Fibroblast of the conjunctiva (primary cell): ENCODE data around the gene FAM72A.
"Not testable (repeated sequence)": the region's sequence is repeated elsewhere in the genome, so short reads cannot be mapped to it uniquely, and the experiment has no call there.

Source experiments
- DNase-seq: peaks from one replicate; pipeline ENCODE4 v3.0.0-alpha.2; 2010; ENCODE audit warnings: low read depth

The FAM72A gene

DNA sequence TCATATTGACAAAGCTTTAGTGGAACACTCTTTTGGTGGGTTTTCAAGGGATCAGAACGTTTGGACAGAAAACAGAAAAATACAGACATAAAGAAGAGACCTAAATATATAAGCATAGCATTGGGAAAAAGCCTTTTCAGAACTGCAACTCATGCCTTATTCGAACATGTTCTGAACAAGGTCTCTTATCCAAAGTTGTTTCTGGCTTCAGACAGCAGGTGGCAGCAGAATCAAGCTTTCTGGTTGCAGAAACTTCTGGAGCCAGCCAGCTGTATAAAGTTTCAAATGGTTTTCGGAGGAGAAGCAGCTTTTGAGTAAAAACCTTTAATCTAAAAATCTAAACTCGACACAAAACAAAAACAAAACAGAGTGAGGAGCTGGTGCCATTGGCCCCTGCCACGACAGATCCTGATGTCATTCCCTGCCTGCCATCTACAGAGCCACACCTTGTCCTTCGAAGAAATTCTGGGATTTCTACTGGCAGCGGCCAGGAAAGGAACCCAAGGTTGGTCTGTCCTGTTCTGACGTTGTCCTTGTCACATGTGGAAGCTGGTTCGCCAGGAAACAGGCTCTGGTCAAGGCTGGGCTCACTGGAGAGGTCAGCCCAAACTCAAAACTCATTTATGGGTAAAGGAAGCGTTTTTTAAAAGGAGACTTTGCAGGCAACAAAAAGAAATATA lies 35.1 kb downstream of the FAM72A start:
- DNase-seq = not testable (repeated sequence)

DNA sequence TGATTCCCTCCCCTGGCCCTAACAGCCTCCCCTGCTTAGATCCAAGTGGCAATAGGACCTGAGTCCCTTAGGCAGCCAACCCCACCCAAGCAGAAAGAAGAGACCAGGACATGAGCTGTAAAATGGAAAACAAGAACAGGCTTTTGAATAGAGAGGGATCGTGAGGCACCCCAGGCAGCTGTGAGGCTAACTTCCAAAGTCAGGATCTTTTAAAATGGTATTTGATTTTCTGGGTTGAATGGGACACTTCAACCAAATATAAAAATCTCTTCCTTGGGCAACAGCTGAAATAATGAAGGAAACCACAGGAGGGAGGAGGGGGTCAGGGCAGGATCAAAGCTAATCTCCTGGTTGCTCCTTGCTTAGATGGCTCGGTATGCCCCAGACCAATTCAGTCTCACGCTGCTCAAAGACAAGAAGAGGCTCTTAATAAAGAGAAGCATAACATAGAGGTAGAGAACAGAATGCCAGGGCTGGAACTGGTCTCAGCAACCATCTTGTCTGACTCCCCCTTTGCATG lies 56.8 kb downstream of the FAM72A start:
- DNase-seq = no peak

DNA sequence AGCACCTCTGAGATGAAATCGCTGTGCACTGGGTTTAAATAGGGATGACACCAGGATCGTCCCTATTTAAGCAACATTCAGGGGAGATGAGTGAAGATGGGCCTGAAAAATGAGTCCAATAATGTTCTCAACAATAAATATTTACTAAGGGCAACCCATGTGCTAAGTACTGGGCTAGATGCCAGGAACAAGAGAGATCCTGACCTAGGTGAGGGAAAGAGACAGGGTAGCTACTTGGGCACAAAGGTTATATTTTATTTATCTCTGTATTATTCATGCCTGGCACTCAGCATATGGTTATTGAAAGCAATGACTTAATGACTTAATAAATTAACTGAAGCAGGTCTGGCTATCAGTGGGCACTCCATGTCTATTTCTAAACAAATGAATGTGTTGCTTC lies 58.0 kb downstream of the FAM72A start:
- no peak for DNase-seq

DNA sequence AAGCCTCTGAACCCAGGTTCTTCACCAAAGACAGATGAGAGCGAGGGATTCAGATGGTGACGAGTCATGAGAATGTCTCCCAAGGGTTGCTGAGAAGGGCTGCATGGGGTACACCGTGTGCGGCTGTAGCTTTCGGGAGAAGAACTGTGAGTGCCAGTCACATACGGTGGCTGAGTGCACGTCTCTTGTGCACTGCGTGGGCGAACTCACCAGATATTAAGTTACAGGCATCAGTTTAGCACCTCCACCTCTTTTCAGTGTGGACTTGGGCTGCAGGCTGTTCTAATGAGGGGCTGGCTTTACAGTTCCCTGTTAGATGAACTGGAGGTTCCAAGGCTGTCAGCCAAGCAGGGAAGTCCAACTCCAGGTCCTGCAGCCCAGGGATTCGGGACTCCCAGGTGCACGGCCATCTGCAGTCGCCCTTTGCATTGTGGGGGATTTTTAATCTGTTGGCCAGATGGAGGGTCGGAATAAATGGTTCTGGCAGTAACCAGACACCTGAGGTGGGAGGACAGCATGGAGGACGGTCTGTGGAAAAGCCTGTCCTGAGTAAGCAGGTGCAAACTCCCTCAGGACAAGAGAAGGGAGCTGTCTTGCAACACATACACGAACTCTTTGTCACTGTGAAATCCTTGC lies 59.0 kb downstream of the FAM72A start:
- DNase-seq = no peak

DNA sequence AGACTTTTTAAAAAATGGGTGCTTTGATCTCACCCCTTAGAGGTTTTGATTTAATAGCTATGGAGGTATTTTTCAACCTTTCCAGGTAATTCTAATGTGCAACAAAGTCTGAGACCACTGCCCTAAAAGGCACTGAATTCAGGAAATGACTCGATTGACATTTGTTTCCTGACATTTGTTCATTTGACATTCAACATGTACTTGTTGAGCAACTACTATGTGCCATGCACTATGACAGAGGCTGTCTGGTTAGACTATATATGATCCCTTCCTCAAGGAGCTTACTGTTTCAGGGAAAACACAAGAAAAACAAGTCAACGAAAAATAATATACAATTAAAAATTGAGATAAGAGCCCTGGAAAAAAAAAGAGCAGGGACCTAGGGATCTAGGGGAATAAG lies 59.9 kb downstream of the FAM72A start:
- DNase-seq = no peak

DNA sequence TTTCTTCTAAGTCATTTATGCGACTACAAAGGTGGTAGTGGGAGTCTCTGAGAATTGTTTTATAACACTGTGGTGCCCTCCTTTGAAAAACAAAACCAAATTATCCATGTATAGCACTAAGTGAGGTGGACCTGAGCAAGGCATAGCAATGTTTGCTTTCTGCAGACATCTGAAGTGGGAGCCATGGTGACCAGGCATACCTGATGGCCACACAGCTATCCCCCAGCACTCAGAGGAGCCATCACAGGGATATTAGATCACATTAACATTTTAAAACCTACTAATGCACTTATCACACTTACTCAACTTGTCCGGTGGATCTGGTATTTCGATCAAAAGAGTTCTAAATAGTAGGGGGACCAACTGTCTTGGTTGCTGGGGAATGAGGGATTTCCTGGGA lies 60.6 kb downstream of the FAM72A start:
- DNase-seq = no peak

DNA sequence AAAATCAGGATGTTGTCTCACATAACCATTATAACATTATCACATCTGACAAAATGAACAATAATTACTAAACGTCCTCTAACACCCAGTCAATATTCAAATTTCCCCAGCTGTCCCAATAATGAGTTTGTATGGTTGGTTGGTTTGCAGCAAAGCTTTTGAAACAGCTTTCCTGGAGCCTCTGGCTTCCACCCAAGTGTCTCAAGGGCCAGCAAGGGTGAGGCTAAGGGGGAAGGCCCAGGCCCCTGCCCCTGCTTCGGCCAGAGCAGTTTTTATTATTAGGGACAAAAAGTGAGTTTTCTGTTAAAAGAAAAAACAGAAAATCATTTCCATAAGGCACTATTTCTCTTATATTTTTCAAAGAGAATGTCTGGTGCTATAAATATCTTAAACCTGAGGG lies 66.4 kb downstream of the FAM72A start:
- DNase-seq = no peak
